ENCODE results near the gene POMT1.
"Not testable (repeated sequence)": the region's sequence is repeated elsewhere in the genome, so short reads cannot be mapped to it uniquely, and the experiment has no call there.

The POMT1 gene, protein sequence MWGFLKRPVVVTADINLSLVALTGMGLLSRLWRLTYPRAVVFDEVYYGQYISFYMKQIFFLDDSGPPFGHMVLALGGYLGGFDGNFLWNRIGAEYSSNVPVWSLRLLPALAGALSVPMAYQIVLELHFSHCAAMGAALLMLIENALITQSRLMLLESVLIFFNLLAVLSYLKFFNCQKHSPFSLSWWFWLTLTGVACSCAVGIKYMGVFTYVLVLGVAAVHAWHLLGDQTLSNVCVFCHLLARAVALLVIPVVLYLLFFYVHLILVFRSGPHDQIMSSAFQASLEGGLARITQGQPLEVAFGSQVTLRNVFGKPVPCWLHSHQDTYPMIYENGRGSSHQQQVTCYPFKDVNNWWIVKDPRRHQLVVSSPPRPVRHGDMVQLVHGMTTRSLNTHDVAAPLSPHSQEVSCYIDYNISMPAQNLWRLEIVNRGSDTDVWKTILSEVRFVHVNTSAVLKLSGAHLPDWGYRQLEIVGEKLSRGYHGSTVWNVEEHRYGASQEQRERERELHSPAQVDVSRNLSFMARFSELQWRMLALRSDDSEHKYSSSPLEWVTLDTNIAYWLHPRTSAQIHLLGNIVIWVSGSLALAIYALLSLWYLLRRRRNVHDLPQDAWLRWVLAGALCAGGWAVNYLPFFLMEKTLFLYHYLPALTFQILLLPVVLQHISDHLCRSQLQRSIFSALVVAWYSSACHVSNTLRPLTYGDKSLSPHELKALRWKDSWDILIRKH

DNA sequence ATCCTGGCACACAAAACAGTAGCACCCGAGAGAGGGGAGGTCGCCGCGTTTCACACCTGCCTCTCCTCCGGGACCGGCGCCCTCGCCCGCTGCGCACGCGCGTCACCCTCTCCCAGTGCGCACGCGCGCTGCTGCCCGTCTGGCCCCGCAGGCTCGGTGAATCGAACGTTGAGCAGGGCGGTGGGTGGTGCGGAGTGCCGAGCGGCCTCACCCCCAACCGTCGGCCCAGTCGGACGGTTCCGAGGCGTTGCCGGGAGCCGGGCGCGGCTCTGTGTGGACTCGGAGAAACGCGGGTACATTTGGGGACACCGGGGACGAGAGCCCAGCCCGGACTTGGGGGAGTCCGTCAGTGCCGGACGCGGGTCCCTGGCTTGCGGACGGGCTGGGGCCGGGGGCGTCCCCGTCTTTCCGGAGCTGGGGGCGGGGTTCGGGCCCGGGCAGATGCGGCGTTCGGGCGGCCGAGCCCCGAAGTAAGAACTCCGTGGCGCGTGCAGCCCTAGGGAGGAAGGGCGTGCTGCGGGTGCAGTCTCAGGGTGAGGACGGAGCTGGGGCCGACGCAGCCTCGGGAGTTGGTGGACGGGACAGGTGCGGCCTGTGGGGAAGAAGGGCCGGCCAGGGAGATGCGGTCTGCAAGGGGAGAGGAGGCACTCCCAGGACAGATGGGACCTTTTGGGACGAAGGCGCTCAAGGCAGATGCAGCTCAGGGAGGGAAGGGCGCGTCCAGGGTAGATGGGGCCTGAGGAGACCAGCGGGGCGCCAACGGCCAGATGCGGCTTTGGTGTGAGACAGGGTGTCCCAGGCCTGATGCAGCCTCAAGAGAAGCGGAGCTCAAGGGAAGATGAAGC lies at the start of gene POMT1:
POMT1 (plus strand) TSS at position 138 of the 845 bp plus-strand sequence. CDS start 1,301 bp downstream, outside the sequence.
- DNase-seq (ENCODE audit: low read depth in 2 of 2), result peak; percentile 81 to 83

DNA sequence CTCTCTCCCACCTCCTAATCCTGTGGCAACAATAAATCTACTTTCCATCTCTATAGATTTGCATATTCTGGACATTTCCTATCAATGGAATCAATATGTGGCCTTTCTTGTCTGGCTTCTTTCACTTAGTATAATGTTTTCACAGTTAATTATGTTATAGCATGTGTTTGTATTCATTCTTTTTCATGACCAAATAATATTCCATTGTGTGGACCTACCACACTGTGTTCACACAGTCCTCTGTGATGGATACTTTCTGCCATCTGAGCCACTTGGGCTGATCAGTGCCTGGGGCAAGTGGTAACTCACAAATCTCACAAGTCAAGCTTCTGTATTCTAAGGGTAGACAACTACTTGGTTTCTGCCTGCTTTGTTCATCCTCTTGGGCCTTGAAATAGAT lies 48.7 kb upstream of the POMT1 start:
- DNase-seq (ENCODE audit: low read depth in 2 of 2), result no peak

DNA sequence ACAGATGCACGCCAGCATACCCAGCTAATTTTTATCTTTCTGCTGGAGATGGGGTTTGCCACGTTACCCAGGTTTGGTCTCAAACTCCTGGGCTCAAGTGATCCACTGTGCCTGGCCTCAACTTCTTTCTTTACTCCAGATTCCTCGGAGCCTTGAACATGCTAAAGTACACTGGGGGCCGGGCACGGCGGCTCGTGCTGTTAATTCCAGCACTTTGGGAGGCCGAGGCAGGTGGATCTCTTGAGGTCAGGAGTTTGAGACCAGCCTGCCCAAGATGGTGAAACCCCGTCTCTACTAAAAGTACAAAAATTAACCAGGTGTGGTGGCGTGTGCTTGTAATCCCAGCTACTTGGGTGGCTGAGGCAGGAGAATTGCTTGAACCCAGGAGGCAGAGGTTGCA lies 47.1 kb upstream of the POMT1 start:
- not testable (repeated sequence) for DNase-seq (ENCODE audit: low read depth in 2 of 2)

- DNase-seq (ENCODE audit: low read depth in 2 of 2), result no peak
These were observed 45.0 kb upstream of the POMT1 start for GRCh38 chr9:131457746-131458145.

DNA sequence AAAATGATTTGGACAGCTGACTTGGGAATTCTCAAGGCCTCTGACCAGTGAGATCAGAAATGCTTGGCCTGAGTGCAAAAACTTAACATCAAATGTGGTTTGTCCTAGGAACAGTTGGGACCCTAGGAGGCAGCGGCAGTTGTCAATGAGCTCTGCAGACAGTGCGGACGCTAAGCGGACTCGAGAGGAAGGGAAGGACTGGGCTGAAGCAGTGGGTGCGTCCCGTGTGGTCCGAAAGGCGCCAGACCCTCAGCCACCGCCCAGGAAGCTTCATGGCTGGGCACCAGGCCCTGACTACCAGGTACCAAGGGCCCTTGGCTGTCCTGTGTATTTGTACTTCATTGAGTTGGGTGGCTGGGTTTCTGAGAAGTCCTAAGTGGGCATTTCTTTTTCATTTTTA lies 43.7 kb upstream of the POMT1 start:
- DNase-seq (ENCODE audit: low read depth in 2 of 2), result no peak

GRCh38 chr9:131461166-131461565 lies 41.6 kb upstream of the POMT1 start:
- DNase-seq (ENCODE audit: low read depth in 2 of 2), result no peak

DNA sequence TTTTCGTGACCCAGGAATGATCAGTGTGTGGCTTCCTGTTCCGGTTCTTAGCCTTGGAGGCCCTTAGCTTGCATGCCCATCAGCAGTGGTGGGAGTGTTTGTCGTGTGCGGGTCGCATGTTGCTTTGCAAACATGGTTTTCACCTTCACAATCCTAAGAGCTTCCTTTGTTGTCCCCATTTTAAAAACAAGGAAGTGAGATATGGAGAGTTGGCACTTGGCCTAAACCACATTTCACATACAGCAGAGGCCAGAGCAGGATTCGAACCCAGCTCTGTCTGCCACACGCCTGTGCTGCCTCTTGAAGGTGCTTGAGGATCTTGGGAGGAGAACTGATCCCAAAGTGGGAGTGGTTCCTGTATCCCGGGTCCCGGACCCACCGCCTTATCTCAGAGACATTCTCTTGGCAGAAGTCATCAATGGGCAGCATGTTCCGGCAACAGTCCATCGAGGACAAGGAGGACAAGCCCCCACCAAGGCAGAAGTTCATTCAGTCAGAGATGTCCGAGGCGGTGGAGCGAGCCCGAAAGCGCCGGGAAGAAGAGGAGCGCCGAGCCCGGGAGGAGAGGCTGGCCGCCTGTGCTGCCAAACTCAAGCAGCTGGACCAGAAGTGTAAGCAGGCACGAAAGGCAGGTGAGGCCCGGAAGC lies 38.2 kb upstream of the POMT1 start:
- no peak for DNase-seq (ENCODE audit: low read depth in 2 of 2)

DNA sequence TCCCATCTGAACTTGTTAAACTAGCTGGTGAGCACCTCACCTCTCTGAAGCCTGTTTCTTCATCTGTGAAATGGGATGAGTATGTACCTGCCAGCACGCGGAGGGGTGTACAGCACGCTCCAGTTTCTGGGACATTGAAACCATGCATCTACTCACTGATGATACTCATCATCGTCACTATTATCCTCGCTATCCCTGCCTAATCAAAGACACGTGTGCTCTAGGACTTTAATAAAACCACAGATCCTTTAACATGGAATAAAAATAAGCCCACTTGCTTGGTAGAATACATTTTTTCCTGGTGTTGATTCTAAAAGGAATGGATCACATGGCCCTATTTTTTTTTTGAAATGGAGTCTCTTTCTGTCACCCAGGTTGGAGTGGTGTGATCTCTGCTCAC lies 37.3 kb upstream of the POMT1 start:
- DNase-seq (ENCODE audit: low read depth in 2 of 2), result no peak

DNA sequence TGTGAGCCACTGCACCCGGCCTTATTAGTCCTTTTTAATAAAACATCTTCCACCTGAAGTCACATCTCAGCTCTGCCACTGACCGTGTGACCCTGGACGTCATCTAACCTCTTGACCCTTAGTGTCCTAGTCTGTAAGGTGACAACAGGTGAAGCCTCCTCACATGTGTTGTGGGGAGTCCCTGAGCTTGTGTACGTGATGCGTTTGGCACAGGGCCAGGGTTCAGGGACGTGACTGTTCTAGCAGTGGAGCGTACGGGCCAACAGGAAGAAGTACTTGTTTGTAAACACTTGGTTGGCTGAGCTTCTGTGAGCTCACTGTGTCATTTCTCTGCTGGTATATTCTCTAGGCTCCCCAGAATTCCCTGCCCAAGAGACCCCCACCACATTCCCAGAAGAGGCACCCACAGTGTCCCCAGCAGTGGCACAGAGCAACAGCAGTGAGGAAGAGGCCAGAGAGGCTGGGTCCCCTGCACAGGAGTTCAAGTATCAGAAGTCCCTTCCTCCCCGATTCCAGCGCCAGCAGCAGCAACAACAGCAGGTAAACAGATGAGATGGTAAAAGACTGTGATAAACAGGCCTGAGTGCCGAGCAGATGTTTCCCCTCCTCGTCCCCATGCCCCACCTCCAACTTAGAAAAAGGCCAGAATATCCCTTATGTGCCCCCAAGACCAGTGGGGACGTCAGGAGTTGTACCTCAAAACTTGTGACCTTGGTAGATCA lies 35.3 kb upstream of the POMT1 start:
- no peak for DNase-seq (ENCODE audit: low read depth in 2 of 2)

DNA sequence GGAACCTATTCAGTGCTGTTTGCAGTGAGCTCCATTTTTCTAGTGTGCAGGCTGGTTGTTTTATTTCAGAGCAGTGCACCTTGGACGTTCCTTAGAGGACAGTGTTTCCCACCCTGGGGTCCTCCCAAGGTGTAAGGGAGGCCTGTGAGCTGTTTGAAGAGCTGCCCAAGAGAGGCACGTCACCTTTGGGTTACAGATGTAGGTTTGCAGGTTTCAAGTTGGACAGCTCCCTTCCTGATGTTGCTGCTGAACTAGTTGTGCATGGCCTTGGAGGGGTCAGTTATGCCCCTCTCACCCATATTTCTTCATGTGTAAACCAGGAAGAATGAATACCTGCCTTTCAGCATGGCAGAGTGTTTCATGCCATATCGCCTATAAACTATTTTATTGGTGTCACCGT lies 34.7 kb upstream of the POMT1 start:
- no peak for DNase-seq (ENCODE audit: low read depth in 2 of 2)

GRCh38 chr9:131469356-131469755 lies 33.4 kb upstream of the POMT1 start:
- DNase-seq (ENCODE audit: low read depth in 2 of 2), result no peak

DNA sequence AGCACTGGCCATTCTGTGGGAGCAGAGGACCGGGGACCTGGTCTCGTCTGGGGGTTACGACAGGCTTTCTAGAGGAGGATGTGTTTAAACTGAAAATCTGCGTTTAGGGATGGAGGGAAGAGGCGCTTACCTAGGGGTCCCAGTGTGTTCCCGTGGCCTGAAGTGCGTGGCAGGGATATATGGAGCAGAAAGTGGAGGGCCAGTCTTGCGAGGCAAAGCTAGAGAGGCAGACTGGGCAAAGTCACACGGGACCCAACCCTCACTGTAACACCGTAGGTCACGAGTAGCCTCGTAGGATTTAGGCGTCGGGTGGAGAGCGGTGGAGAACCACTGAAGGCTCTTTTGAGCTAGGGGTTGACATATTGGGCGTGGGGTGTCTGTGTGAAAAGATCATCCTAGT lies 32.8 kb upstream of the POMT1 start:
- DNase-seq (ENCODE audit: low read depth in 2 of 2), result no peak

- DNase-seq (ENCODE audit: low read depth in 2 of 2), result no peak
These were observed 32.1 kb upstream of the POMT1 start for GRCh38 chr9:131470581-131470991.

- DNase-seq (ENCODE audit: low read depth in 2 of 2), result not testable (repeated sequence)
These were observed 30.6 kb upstream of the POMT1 start for GRCh38 chr9:131472085-131472484.

- DNase-seq (ENCODE audit: low read depth in 2 of 2), result no peak
These were observed 29.4 kb upstream of the POMT1 start for GRCh38 chr9:131473198-131473885.

- no peak for DNase-seq (ENCODE audit: low read depth in 2 of 2)
These were observed 28.8 kb upstream of the POMT1 start for GRCh38 chr9:131473891-131474290.

DNA sequence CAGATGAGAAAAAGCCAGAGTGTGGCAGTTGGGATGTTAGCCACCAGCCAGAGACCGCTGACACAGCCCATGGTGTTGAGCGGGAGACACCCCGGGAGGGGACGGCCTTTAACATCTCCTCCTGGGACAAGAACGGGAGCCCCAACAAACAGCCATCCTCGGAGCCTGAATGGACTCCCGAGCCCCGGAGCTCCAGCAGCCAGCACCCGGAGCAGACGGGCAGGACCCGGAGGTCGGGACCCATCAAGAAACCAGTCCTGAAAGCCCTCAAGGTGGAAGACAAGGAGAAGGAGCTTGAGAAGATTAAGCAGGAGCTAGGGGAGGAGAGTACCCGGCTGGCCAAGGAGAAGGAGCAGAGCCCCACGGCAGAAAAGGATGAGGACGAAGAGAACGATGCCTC lies 28.0 kb upstream of the POMT1 start:
- no peak for DNase-seq (ENCODE audit: low read depth in 2 of 2)

DNA sequence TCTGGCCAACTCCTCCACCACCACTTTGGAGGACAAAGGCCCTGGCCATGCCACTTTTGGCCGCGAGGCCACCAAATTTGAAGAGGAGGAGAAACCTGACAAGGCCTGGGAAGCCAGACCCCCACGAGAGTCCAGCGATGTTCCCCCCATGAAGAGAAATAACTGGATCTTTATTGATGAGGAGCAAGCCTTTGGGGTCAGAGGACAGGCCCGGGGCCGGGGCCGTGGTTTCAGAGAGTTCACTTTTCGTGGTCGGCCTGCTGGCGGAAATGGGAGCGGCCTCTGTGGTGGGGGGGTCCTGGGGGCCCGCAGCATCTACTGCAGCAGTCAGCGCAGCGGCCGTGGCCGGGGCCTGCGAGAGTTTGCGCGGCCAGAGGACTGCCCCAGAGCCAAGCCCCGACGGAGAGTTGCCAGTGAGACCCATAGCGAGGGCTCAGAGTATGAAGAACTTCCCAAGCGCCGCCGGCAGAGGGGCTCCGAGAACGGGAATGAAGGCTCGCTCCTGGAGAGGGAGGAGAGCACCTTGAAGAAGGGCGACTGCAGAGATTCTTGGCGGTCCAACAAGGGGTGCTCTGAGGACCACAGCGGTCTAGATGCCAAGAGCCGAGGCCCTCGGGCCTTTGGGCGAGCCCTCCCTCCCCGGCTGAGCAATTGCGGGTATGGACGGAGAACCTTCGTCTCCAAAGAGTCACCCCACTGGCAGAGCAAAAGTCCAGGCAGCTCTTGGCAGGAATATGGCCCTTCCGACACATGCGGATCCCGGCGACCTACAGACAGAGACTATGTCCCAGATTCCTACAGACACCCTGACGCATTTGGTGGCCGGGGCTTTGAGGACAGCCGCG lies 27.4 kb upstream of the POMT1 start:
- DNase-seq (ENCODE audit: low read depth in 2 of 2), result no peak

GRCh38 chr9:131475956-131476776 lies 26.6 kb upstream of the POMT1 start:
- no peak for DNase-seq (ENCODE audit: low read depth in 2 of 2)
